GM18867 (cell line): ENCODE results near the gene NEK11.

Experiments used
- ATAC-seq: cut with Tn5 transposase; IDR thresholded peaks from one replicate; pipeline ENCODE4 v1.9.1; 2021; ENCODE audit warnings: mild to moderate bottlenecking, moderate library complexity; ENCODE audit not compliant: unreplicated experiment

Gene NEK11

GRCh38 chr3:131110087-131110486, 83.4 kb downstream of the NEK11 start:
- no peak for ATAC-seq

DNA sequence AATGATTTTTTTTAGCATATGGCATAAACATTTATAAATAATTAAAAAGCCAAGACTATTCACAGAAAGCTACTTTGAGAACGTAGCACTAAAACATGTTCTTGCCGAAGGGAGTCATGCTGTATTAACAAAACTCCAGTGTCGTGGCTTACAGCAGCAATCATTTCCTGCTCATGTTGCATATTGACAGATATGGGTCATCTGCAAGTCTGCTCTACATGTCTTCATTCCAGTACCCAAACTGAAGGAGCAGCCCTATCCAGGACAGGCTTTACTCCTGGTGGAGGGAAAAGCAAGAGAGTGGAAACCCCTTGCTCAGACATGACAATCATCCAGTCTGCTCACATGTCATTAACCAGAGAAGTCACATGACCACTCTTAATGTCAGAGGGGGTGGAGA, 87.6 kb downstream of the NEK11 start:
- no peak for ATAC-seq

GRCh38 chr3:131125684-131126083, 99.0 kb downstream of the NEK11 start:
- ATAC-seq: no peak

DNA sequence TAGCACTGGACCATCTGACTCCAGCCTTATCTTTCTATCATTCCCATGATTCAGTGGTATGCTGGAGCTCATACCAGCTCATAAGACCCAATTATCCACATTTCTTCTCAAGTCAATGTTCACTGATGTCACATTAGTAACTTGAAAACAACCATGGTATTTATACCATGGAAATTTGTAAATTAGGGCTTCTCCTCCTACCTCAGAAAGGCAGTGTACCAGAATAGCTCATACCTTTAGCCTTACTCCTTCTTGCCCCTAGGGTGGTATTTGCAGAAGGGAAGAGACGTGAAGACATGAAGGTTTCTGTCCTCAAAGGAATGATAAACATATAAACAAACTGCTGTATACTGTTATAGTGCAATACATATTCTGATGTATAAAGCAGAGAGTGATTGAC, 114.2 kb downstream of the NEK11 start:
- ATAC-seq: no peak

DNA sequence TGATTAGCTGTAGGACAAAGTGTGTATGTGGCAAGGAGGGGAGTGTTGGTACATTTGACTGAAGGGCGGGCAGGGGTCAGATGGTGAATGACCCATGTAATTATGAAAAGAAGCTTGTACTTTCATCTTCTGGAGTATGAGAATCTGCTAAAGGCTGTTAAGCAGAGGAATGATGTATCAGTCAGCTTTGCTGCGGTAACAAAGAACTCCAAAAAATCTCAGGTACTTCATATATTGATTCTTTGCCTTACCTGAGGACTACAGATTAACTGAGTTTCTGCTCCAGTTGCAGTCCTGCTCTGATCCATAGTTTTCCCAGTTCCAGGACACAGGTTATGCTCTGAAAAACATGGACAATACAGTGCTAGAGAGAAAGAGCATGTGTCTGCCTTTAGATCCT, 115.1 kb downstream of the NEK11 start:
- no peak for ATAC-seq

DNA sequence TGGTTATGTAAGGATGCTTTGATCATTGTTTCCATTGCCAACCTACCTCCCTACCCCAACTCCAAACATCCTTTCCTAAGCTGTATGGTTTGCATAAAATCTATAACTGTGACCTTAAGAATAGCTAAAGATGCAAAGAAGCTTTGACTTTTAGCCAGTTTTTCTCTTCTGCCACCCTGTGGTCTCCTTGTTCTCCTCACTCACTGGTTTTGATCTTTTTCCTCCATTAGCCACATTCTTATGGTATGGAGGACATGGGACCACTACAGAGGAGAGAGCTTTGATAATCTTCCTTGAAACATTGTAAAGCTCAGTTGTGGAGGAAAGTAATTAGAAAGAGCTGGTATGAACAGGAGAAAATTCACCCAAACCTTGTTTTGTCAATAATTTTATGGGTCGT, 115.9 kb downstream of the NEK11 start:
- ATAC-seq: no peak

DNA sequence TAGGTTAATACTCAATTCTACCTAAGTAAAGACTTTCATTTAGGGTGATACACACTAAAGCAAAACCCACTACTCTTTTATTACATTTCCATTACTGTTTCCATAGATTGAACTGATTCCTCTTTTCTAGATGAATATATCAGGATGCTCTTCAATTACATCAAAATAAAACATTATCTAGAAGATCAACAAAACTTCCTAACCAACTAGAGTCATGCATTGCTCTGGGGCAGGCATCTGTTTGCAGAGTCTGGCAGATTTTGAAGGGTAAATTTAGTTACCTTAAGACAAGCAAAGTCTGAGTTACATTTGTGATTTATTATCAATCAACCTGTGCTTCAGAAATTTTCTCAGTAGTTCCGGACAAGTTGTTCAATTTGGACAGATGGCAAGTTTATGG, 117.1 kb downstream of the NEK11 start:
- no peak for ATAC-seq

DNA sequence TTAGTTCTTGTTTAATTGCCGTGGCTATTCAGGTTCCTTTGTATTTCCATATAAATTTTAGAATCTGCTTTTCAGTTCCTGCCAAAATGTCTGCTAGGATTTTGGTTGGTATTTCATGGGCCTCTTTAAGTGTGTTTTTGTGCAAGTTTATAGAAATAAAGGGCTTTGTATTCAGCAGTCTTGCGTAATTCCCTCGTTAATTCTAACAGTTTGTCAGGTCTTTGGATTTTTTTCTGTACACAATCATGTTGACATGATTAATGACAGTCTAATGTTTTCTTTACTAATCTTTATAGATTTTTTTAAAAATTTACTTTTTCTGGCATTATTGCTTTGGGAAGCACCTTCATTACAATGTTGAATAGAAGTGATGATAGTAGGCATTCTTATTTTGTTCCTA, 120.9 kb downstream of the NEK11 start:
- no peak for ATAC-seq

GRCh38 chr3:131158434-131158833, 131.8 kb downstream of the NEK11 start:
- no peak for ATAC-seq

- no peak for ATAC-seq
Observed at GRCh38 chr3:131162516-131162915, 135.8 kb downstream of the NEK11 start.

DNA sequence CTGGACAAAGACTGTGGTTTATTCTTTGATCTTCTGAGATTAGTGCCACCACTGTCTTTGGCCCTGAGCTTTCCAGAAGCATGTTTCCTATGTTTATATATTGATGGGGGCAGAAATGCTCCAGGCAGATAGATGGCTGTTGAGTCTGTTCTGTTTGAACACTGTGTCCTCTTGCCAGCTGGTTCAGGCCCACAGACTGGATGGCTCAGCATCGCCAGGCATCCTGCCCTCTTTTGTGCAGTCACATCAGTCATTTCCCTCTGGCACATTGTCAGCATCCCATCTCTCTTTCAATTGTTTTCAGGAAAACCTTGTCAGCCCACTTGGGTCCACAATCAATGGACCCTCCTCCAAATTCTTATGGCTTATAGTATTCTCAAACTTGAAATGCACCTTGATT, 141.2 kb downstream of the NEK11 start:
- no peak for ATAC-seq

GRCh38 chr3:131169331-131169730, 142.7 kb downstream of the NEK11 start:
- ATAC-seq: no peak

- ATAC-seq: no peak
Observed at GRCh38 chr3:131172502-131173200, 146.0 kb downstream of the NEK11 start.

DNA sequence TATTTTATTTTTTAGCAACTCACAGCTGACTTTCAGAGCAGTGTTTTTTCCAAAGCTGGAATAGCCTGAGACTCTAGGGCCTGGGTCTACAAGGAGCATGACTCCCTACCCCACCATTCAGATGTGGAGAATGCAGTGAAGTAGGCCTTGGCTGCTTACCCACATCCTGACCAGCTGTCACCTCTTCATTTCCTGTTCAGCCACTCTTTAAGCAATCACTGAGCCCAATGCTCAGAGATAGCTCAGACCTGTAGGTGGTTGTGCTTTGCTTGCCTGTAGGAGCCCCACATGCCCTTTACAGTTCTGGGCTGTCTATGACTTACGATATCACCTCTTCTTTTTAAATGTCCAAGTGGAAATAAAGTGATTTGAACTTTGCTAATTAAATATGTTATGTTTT, 148.1 kb downstream of the NEK11 start:
- peak; percentile 98 for ATAC-seq

GRCh38 chr3:131178710-131179375, 152.2 kb downstream of the NEK11 start:
- ATAC-seq: no peak

- no peak for ATAC-seq
Observed at GRCh38 chr3:131192701-131193100, 166.0 kb downstream of the NEK11 start.

GRCh38 chr3:131193641-131194238, 167.1 kb downstream of the NEK11 start:
- ATAC-seq: no peak

GRCh38 chr3:131194816-131195215, 168.1 kb downstream of the NEK11 start:
- no peak for ATAC-seq

- no peak for ATAC-seq
Observed at GRCh38 chr3:131200636-131201199, 174.0 kb downstream of the NEK11 start.

DNA sequence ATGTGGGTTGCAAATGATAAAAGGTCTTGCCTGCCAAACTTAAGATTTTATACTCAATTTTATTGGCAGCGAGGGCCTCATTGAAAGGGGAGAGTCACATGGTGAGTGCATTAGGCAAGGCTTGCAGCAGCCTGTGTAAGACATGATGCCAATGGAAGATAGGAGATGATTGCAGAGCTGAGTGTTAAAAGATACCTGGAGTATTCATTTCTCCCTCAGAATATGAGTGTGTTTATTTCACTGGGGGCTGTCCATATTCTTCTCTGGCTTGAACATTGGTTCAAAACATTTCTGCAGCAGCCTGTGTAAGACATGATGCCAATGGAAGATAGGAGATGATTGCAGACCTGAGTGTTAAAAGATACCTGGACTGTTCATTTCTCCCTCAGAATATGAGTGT, 189.7 kb downstream of the NEK11 start:
- no peak for ATAC-seq

DNA sequence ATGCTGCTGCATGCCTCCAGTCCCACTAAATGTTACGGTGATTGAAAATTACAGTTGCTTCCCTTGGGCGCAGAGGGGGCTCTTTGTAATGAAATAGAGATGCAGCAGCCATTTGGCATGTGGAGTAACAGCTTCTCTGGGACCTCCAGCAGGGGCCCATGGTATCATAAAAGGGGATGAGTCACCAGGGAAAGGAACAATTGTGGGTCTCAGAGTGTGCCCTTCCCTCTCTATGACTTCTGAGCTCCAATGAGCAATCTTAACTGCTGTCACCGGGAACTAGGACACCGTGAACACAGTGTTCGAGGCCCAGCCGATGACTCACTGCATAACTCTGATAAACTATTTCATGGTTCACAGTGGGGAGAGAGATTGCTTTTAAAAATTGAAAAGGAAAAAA, 190.1 kb downstream of the NEK11 start:
- ATAC-seq: no peak

- ATAC-seq: no peak
Observed at GRCh38 chr3:131217296-131217741, 190.6 kb downstream of the NEK11 start.
